Measurements from ENCODE around the gene VTCN1. TPM values are rescaled to one million over a fixed set of nuclear protein-coding genes. Genes with fewer than 3 reads are reported as not detected.

The VTCN1 gene
- total RNA-seq, 1 experiment from 2014 or later: not detected

GRCh38 chr1:117107364-117107763 is 103.4 kb downstream of the VTCN1 start:
- H3K4me1 Mint-ChIP-seq: peaks cover 4% of the 10 kb centered on the region
- TF ChIP-seq PRDM15 (CRISPR knock-in tag; IDR thresholded peaks at IDR 0.05): no peak
- TF ChIP-seq ZBTB43 (CRISPR knock-in tag; IDR thresholded peaks at IDR 0.05): no peak
- no peak for TF ChIP-seq HMGA2 (CRISPR knock-in tag; IDR thresholded peaks at IDR 0.05)
- TF ChIP-seq STAT6 (CRISPR knock-in tag; conservative IDR thresholded peaks at IDR 0.05; ENCODE audit: low read depth): no peak
- TF ChIP-seq ZNF512 (CRISPR knock-in tag; IDR thresholded peaks at IDR 0.05; ENCODE audit: borderline replicate concordance): no peak
- no peak for TF ChIP-seq PREB (CRISPR knock-in tag; IDR thresholded peaks at IDR 0.05; ENCODE audit: borderline replicate concordance)
- no peak for TF ChIP-seq OVOL2 (CRISPR knock-in tag; IDR thresholded peaks at IDR 0.05; ENCODE audit: borderline replicate concordance)
- no peak for TF ChIP-seq HMGXB4 (CRISPR knock-in tag; IDR thresholded peaks at IDR 0.05)
- TF ChIP-seq ATF6 (CRISPR knock-in tag; IDR thresholded peaks at IDR 0.05): no peak
- no peak for TF ChIP-seq NFATC4 (CRISPR knock-in tag; IDR thresholded peaks at IDR 0.05)
- no peak for TF ChIP-seq NFYB (CRISPR knock-in tag; conservative IDR thresholded peaks at IDR 0.05; ENCODE audit: low read depth)
- TF ChIP-seq MYBL2 (CRISPR knock-in tag; IDR thresholded peaks at IDR 0.05): no peak
- TF ChIP-seq E2F5 (CRISPR knock-in tag; IDR thresholded peaks at IDR 0.05): no peak
- H3K27me3 Mint-ChIP-seq (ENCODE audit: low read depth): no peaks in the 10 kb centered on the region
- ATAC-seq (no peak), DNase-seq (ENCODE audit: low spot score) (no peak)
- no peak overlapping the region for H3K27ac Mint-ChIP-seq
- CTCF ChIA-PET: interaction anchor here (1.3 to 1.4 kb wide), 2 partner anchors 13 to 177 kb away, joined by 3 read pairs; no protein-coding TSS in a partner anchor
- peaks cover 70% of the 10 kb centered on the region for H3K36me3 Mint-ChIP-seq
- no peak overlapping the region for H3K4me3 Mint-ChIP-seq
- peaks cover 4% of the 10 kb centered on the region; the same call in 1 of the 2 replicates for H3K9me3 Mint-ChIP-seq
- POLR2A ChIA-PET: no interaction called here

Measured in WTC11 (cell line).